NCI-H345 (cell line): ENCODE data around the gene ETS1.

Experiments
- DNase-seq: peaks from one replicate; lab custom pipeline; 2025; lab: John Stamatoyannopoulos, UW

ETS1 gene

GRCh38 chr11:128519338-128519737 is 68.0 kb downstream of the ETS1 start:
- no peak for DNase-seq

- peak; percentile 30 for DNase-seq
These were observed 68.7 kb downstream of the ETS1 start for GRCh38 chr11:128518493-128519207.

GRCh38 chr11:128517451-128518230 is 69.7 kb downstream of the ETS1 start:
- no peak for DNase-seq

- no peak for DNase-seq
These were observed 70.5 kb downstream of the ETS1 start for GRCh38 chr11:128516886-128517285.

GRCh38 chr11:128515826-128516778 is 71.3 kb downstream of the ETS1 start:
- no peak for DNase-seq

- no peak for DNase-seq
These were observed 72.3 kb downstream of the ETS1 start for GRCh38 chr11:128515086-128515485.

- DNase-seq, result no peak
These were observed 73.3 kb downstream of the ETS1 start for GRCh38 chr11:128513915-128514681.

- DNase-seq, result no peak
These were observed 74.8 kb downstream of the ETS1 start for GRCh38 chr11:128512474-128512996.

GRCh38 chr11:128511712-128512111 is 75.6 kb downstream of the ETS1 start:
- DNase-seq, result no peak

GRCh38 chr11:128509621-128510389 is 77.6 kb downstream of the ETS1 start:
- no peak for DNase-seq

GRCh38 chr11:128508770-128509510 is 78.4 kb downstream of the ETS1 start:
- no peak for DNase-seq

- no peak for DNase-seq
These were observed 79.4 kb downstream of the ETS1 start for GRCh38 chr11:128507936-128508335.

GRCh38 chr11:128506999-128507611 is 80.3 kb downstream of the ETS1 start:
- no peak for DNase-seq

GRCh38 chr11:128506356-128506755 is 81.0 kb downstream of the ETS1 start:
- DNase-seq, result no peak

GRCh38 chr11:128505449-128506065 is 81.8 kb downstream of the ETS1 start:
- DNase-seq, result no peak

- DNase-seq, result no peak
These were observed 82.9 kb downstream of the ETS1 start for GRCh38 chr11:128504486-128504885.

GRCh38 chr11:128503245-128503991 is 83.9 kb downstream of the ETS1 start:
- no peak for DNase-seq

- DNase-seq, result no peak
These were observed 84.6 kb downstream of the ETS1 start for GRCh38 chr11:128502726-128503125.
